ENCODE measurements around the gene CSRP2. TPM values are rescaled to one million over a fixed set of nuclear protein-coding genes. Genes with fewer than 3 reads are reported as not detected.

CSRP2 gene
- total RNA-seq, 4 donors from 2014 or later, result 10.1 to 24.4 (median 15.8) TPM

- no peak for TF ChIP-seq POLR2A (IDR thresholded peaks at IDR 0.05)
- no peak for TF ChIP-seq POLR2AphosphoS5 (IDR thresholded peaks at IDR 0.05)
- no peak for TF ChIP-seq CTCF (IDR thresholded peaks at IDR 0.05)
Observed at GRCh38 chr12:76882367-76882766, 3.5 kb upstream of the CSRP2 start.

GRCh38 chr12:76881142-76881541 is 2.3 kb upstream of the CSRP2 start:
- Histone ChIP-seq H3K4me3 (no peak overlapping the region), H3K36me3 (no peaks in the 10 kb centered on the region), H3K9me3 (no peaks in the 10 kb centered on the region), H3K27ac (no peak overlapping the region), H3K27me3 (no peaks in the 10 kb centered on the region), H3K4me1 (peaks cover 23% of the 10 kb centered on the region)
- no peak for TF ChIP-seq EP300 (IDR thresholded peaks at IDR 0.05)
- no peak for TF ChIP-seq POLR2A (IDR thresholded peaks at IDR 0.05)
- TF ChIP-seq POLR2AphosphoS5 (IDR thresholded peaks at IDR 0.05), result no peak
- no peak for TF ChIP-seq CTCF (IDR thresholded peaks at IDR 0.05)
- DNase-seq (ENCODE audit: low spot score in 2 of 2), result no peak

More at GRCh38 chr12:76882367-76882766, 3.5 kb upstream of the CSRP2 start:
- WGBS, result 87% methylated on average over 1 of the region's 1 CpG
- Histone ChIP-seq H3K4me3 (no peak overlapping the region), H3K27me3 (no peaks in the 10 kb centered on the region), H3K27ac (no peak overlapping the region), H3K36me3 (no peaks in the 10 kb centered on the region), H3K4me1 (peaks cover 20% of the 10 kb centered on the region), H3K9me3 (no peaks in the 10 kb centered on the region)
- DNase-seq (ENCODE audit: low spot score in 2 of 2), result no peak

- no peak overlapping the region for H3K27ac ChIP-seq
- no peak overlapping the region for H3K4me3 ChIP-seq
Observed at GRCh38 chr12:76880519-76881023, 1.8 kb upstream of the CSRP2 start.

GRCh38 chr12:76879710-76880518 is 1.1 kb upstream of the CSRP2 start:
- TF ChIP-seq CTCF (IDR thresholded peaks at IDR 0.05), result no peak
- TF ChIP-seq EP300 (IDR thresholded peaks at IDR 0.05), result no peak
- TF ChIP-seq POLR2AphosphoS5 (IDR thresholded peaks at IDR 0.05), result no peak
- TF ChIP-seq POLR2A (IDR thresholded peaks at IDR 0.05), result no peak
- H3K4me1 ChIP-seq, result peaks cover 26% of the 10 kb centered on the region
- 56% methylated on average over 13 of the region's 13 CpGs for WGBS
- H3K27ac ChIP-seq, result peak overlapping the region; percentile 88
- H3K4me3 ChIP-seq, result peak overlapping the region; percentile 58
- no peak for DNase-seq (ENCODE audit: low spot score in 2 of 2)
- no peaks in the 10 kb centered on the region for H3K27me3 ChIP-seq
- H3K9me3 ChIP-seq, result no peaks in the 10 kb centered on the region
- H3K36me3 ChIP-seq, result no peaks in the 10 kb centered on the region

More at GRCh38 chr12:76880519-76881023, 1.8 kb upstream of the CSRP2 start:
- Histone ChIP-seq H3K36me3 (no peaks in the 10 kb centered on the region), H3K9me3 (no peaks in the 10 kb centered on the region), H3K4me1 (peaks cover 24% of the 10 kb centered on the region), H3K27me3 (no peaks in the 10 kb centered on the region)
- no peak for TF ChIP-seq POLR2A (IDR thresholded peaks at IDR 0.05)
- no peak for TF ChIP-seq CTCF (IDR thresholded peaks at IDR 0.05)
- no peak for DNase-seq (ENCODE audit: low spot score in 2 of 2)
- 89% methylated on average over 7 of the region's 7 CpGs for WGBS

- Histone ChIP-seq H3K9me3 (no peaks in the 10 kb centered on the region), H3K36me3 (no peaks in the 10 kb centered on the region), H3K27me3 (no peaks in the 10 kb centered on the region), H3K4me1 (peaks cover 26% of the 10 kb centered on the region), H3K27ac (peak overlapping the region; percentile 88), H3K4me3 (peak overlapping the region; percentile 58)
- WGBS, result 2% methylated on average over 42 of the region's 44 CpGs
- TF ChIP-seq CTCF (IDR thresholded peaks at IDR 0.05) (no peak), POLR2A (IDR thresholded peaks at IDR 0.05) (no peak), EP300 (IDR thresholded peaks at IDR 0.05) (no peak), POLR2AphosphoS5 (IDR thresholded peaks at IDR 0.05) (no peak)
- DNase-seq (ENCODE audit: low spot score in 2 of 2), result peak in 1 of 2 donors; percentile 70
Observed at GRCh38 chr12:76878099-76878898, 520 bp downstream of the CSRP2 start.

Data from suprapubic skin (tissue), 4 donors.